GM18508 (cell line): ENCODE data around the gene SETD1A.
"Not testable (repeated sequence)": the region's sequence is repeated elsewhere in the genome, so short reads cannot be mapped to it uniquely, and the experiment has no call there.

ENCODE experiments used
- ATAC-seq: cut with Tn5 transposase; IDR thresholded peaks from one replicate; pipeline ENCODE4 v1.9.1; 2021; ENCODE audit warnings: moderate number of reproducible peaks; ENCODE audit not compliant: insufficient read depth, unreplicated experiment

The SETD1A gene

GRCh38 chr16:31009894-31010584 is 52.5 kb downstream of the SETD1A start:
- ATAC-seq: no peak

- no peak for ATAC-seq
These were observed 53.2 kb downstream of the SETD1A start, which contains the start of gene STX1B for GRCh38 chr16:31010585-31011325. STX1B (minus strand) TSS chr16:31010638; CDS start chr16:31010396, 242 bp downstream.

GRCh38 chr16:31011815-31012214 is 54.3 kb downstream of the SETD1A start:
- ATAC-seq: not testable (repeated sequence)

- not testable (repeated sequence) for ATAC-seq
These were observed 55.7 kb downstream of the SETD1A start for GRCh38 chr16:31013292-31013691.

- no peak for ATAC-seq
These were observed 58.5 kb downstream of the SETD1A start for GRCh38 chr16:31016018-31016417.

GRCh38 chr16:31017756-31018155 is 60.2 kb downstream of the SETD1A start:
- not testable (repeated sequence) for ATAC-seq

GRCh38 chr16:31020536-31020935 is 63.0 kb downstream of the SETD1A start:
- ATAC-seq: no peak

GRCh38 chr16:31022544-31023251 is 65.1 kb downstream of the SETD1A start:
- no peak for ATAC-seq

GRCh38 chr16:31023252-31023602 is 65.7 kb downstream of the SETD1A start:
- no peak for ATAC-seq

- no peak for ATAC-seq
These were observed 66.2 kb downstream of the SETD1A start for GRCh38 chr16:31023627-31024226.

- no peak for ATAC-seq
These were observed 67.8 kb downstream of the SETD1A start for GRCh38 chr16:31025339-31025738.

- ATAC-seq: no peak
These were observed 71.7 kb downstream of the SETD1A start for GRCh38 chr16:31029272-31029671.

- ATAC-seq: no peak
These were observed 73.7 kb downstream of the SETD1A start for GRCh38 chr16:31031276-31031675.

GRCh38 chr16:31032736-31033708 is 75.5 kb downstream of the SETD1A start, which contains the start of gene STX4:
STX4 (plus strand) TSS chr16:31033558; CDS start chr16:31033806, 248 bp downstream.
- peak; percentile 55 for ATAC-seq

- ATAC-seq: peak; percentile 33
These were observed 76.3 kb downstream of the SETD1A start for GRCh38 chr16:31033709-31034492.
